Measurements from ENCODE around the gene NCOA5.

Gene NCOA5

GRCh38 chr20:46132705-46133120 lies 43.0 kb upstream of the NCOA5 start:
- FAIRE-seq = no peak
- peak; percentile 85 for TF ChIP-seq CTCF (IDR thresholded peaks at IDR 0.05; ENCODE audit: insufficient read depth, missing control alignments)

GRCh38 chr20:46131396-46131795 lies 41.6 kb upstream of the NCOA5 start:
- no peak for FAIRE-seq
- no peak for TF ChIP-seq CTCF (IDR thresholded peaks at IDR 0.05; ENCODE audit: insufficient read depth, missing control alignments)
- DNase-seq (ENCODE audit: insufficient read length, low spot score) = no peak

More at GRCh38 chr20:46132705-46133120, 43.0 kb upstream of the NCOA5 start:
- DNase-seq (ENCODE audit: insufficient read length, low spot score) = peak; percentile 79

DNA sequence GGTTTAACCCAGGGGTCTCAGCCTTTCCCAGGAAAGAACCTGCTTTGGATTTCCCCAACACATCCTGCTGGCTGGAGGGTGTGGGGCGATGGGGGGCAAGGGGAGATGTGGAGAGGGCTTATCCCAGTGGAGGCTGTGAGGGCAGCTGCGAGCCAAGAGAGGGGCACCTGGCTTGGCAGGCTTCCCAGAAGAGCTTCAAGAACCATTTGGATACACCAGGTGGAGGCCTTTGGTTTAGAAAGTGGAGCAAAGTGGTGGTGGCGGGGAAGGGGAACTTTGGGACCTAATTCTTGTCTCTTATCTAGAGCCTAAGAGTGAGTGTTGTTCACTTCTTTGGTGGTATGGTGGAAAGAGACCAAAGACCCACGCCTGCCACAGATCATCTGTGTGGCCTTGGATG lies 40.8 kb upstream of the NCOA5 start:
- no peak for FAIRE-seq
- DNase-seq (ENCODE audit: insufficient read length, low spot score) = no peak
- TF ChIP-seq CTCF (IDR thresholded peaks at IDR 0.05; ENCODE audit: insufficient read depth, missing control alignments) = no peak

- FAIRE-seq = no peak
- DNase-seq (ENCODE audit: insufficient read length, low spot score) = no peak
Measured at GRCh38 chr20:46129955-46130481, 40.3 kb upstream of the NCOA5 start.

DNA sequence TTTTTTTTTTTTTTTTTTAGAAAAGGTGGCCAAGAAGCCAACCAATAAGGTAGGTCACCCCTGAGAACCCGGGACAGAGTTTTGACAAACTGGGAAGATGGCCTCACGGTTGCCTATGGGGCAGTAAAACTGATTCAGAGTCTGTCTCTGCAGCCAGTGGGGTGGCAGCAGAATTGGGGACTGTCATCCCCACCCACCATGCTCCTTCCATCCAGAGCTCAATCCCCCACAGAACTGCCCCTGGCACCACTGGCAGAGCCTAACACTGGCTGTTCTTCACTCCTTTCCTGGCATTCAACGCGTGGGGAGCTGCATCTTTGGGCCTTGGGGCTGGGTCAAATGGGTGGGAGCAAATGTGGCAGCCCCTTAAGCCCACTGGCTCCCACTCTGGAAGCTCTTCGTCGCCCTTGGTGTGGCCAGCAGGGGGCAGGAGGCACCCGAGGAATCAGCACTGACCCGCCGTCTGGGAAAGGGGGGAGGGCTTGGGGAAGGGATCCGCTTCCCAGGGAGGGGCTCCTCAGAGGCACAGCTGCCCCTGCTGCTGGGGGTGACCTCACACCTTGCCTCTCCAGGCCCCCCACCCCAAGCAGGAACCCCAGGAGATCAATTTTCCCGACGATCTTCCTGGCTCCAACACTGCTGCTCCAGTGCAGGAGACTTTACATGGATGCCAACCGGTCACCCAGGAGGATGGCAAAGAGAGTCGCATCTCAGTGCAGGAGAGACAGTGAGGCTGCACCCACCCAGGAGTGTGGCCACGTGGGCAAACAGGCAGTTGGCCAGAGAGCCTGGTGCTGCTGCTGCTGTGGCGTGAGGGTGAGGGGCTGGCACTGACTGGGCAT lies 38.8 kb upstream of the NCOA5 start:
- FAIRE-seq = no peak
- TF ChIP-seq CTCF (IDR thresholded peaks at IDR 0.05; ENCODE audit: insufficient read depth, missing control alignments) = peak; percentile 76
- peak; percentile 86 for DNase-seq (ENCODE audit: insufficient read length, low spot score)

More at GRCh38 chr20:46129955-46130481, 40.3 kb upstream of the NCOA5 start:
- no peak for TF ChIP-seq CTCF (IDR thresholded peaks at IDR 0.05; ENCODE audit: insufficient read depth, missing control alignments)

- TF ChIP-seq CTCF (IDR thresholded peaks at IDR 0.05; ENCODE audit: insufficient read depth, missing control alignments) = no peak
- FAIRE-seq (no peak), DNase-seq (ENCODE audit: insufficient read length, low spot score) (no peak)
Measured at GRCh38 chr20:46127396-46128010, 37.7 kb upstream of the NCOA5 start.

Data from D721Med (cell line).